Uterus (tissue), 2 donors: ENCODE data around the gene GRIK4.

Source experiments
- CTCF ChIP-seq, 4 experiments: fragments of 200-600 bp in 2 of 4; fragments of 450-650 bp in 2 of 4; sonication (generic) in 2 of 4; IDR thresholded peaks; one replicate each; pipeline ENCODE4 v1.5.1; 2016 to 2019; ENCODE audit warnings: antibody characterized with exemption in 4 of 4, mild to moderate bottlenecking in 2 of 4, moderate library complexity in 1 of 4
- POLR2A ChIP-seq, 2 donors: fragments of 450-650 bp; IDR thresholded peaks; one replicate each; pipeline ENCODE4 v1.6.1; 2016; ENCODE audit warnings: antibody characterized with exemption in 2 of 2, mild to moderate bottlenecking in 1 of 2, moderate library complexity in 1 of 2

GRCh38 chr11:120500414-120501071, 11.0 kb upstream of the GRIK4 start:
- no peak for TF ChIP-seq POLR2A (IDR thresholded peaks at IDR 0.05)
- TF ChIP-seq CTCF (IDR thresholded peaks at IDR 0.05): no peak
